ENCODE results near the gene ARFGEF3.

The ARFGEF3 gene

DNA sequence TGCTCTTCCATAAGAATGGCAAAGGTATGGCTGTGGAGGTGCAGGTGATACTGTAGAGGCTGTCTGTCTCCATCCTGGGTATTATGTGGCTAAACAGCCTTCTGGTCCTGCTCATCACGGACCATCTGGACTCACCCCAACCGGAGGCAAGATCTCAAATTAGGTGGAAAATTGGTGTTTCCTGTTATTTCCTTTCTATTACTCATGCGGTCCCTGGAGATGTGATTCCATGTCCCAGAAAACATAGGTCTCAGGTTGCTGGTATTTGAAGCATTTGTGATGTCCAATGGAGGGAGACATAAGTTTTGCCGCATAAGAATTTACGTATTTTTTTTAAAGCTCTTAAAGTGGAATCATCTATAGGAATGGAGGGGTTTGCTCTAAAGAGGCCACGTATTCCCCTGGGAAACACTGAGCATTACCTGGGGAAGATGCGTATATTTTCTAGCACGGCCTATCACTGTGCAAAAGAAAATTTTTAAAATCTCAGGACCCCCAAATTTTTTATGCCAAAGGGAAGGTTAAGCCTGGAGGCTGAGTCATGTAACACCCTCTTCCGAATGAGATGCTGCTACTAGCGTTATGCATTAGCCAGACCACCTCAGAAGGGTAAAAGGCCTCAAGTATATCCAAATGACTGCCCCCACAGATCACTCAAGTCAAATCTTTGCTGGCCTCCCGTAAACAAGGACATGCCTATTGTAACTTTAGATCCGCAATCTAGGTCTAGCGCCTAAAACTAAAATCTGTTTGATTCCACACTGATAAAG, 78.9 kb downstream of the ARFGEF3 start:
- no peak for DNase-seq (ENCODE audit: low spot score)

DNA sequence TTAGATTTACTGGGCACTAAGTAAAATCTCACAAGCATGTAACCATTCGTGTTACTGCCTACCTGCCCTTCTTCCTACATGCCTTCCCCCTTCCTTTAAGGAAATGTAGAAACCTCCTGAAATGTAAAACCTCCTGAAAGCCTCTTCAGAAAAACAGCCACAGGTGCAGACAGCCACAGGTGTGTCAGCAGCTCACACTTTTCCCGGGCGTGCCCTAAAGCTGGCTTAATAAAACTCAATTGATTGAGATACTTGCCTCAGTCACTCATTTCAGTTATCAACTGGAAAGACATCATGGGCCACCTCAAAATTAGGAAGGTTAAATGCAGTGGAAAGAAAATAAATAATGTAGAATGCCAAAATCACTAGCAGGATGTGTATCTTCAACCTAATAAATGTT, 79.6 kb downstream of the ARFGEF3 start:
- DNase-seq (ENCODE audit: low spot score), result no peak

DNA sequence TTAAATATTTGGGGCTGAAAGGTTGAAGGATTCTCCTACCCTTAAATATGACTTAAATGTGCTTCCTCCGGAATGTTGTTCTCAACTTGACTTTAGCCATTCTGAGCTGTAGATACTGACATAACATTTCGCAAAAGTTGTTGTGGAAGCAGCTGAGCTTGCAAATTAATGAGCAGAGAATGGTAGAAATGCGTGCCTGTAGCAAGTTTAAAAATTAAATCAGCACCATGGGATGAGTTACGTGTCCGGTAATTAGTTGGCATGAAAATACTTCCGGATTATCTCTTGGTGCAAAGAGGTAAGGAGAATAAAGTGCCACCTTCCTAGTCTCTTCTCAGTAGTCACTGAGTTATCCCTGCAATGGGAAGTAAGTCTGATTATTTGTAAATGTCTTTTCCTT, 80.2 kb downstream of the ARFGEF3 start:
- DNase-seq (ENCODE audit: low spot score), result no peak

DNA sequence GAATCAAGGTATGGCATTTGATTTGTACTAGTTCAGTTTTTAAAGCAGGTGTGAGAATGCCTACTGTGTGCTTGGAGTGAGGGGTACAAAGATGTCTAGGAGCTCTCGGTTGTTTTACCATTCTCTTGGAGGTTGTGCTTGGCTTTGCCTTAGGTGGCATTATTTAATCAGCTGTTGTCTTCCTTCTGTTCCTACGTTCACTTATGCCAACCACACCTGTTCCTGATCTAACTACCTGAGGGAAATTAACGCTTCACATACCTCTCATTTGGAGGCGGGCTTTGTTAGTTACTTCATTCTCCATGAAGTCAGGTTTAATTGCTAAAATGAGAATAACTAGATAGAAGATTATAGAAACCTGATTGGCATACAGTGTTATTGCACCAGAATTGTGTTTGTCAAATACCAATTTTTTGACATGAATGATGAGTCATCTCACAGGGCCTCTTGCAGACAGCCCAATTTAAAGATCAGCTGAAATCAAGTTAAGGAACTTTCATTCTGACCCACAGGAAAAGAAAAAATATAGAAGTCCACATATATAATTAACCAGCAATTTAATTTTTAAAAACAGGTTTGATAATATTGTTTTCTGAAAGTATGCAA, 81.4 kb downstream of the ARFGEF3 start:
- DNase-seq (ENCODE audit: low spot score), result no peak

DNA sequence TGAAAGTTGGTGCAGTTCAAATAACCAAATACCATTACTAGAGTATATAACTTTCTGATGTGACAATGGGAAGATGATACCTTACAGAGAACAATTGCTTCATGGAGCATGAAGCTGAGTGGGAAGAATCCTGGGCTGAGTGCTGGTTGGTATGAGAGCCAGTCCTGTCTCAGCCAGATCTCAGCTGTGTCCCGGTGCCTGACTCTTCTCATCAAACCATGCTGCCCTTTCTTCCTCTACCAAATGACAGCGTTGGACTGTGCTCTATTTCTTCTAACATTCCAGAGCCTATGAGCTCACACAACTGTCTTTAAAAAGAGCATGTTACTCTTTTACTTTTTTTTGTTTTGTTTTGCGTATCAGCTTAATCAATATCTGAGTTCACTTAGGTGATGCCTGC, 84.0 kb downstream of the ARFGEF3 start:
- DNase-seq (ENCODE audit: low spot score), result no peak

DNA sequence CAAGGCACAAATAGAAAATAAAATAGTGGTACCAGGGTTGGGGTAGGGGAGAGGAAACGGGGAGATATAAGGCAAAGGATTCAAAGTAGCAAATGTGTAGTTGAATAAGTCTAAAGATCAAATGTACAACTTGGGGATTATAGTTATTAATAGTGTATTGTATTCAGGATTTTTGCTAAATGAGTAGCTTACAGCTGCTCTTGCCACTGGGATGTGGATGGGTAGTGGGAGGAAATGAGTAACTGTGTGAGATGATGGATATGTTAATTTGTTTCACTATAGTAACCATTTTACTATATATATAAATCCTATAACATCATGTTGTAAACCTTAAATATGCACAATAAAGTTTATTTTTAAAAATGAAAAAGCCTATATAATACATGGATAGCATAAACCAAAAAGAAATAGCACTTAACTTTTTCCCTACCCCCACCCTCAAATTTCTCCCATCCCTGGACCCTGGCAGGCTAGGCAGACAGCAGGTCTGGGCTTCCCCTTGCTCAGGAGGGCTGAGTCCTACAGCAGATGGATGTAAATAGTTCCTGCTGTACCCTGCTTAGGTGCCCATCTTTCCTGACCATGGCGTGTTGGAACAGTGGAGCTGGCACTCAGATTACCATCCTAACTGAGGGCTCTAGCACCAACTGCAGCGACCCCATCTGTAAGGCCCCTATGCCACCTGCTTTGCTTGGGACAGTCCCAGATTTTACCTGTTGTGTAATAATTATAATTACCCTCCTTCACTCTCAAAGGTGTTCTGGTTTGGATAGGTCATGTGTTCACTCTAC, 85.1 kb downstream of the ARFGEF3 start:
- no peak for DNase-seq (ENCODE audit: low spot score)

DNA sequence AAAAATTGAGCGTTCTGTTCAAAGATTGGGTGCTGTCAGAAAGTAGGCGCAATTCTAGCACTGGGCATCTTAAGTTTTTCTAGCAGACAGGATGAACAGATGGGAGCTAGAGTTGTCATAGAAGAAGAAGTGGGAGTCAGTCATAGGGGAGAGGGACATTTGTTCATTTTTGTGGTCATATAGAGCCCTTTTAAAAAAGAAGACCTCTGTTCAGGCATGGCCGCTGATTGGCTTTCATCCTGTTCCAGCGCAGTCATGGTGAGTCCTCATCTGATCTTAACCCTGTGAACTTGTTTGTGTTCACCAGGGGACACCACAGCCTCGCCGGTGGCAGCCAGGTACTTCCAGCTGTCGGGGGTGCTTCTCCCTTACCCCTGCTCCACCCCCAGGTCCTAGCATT, 86.3 kb downstream of the ARFGEF3 start:
- no peak for DNase-seq (ENCODE audit: low spot score)

DNA sequence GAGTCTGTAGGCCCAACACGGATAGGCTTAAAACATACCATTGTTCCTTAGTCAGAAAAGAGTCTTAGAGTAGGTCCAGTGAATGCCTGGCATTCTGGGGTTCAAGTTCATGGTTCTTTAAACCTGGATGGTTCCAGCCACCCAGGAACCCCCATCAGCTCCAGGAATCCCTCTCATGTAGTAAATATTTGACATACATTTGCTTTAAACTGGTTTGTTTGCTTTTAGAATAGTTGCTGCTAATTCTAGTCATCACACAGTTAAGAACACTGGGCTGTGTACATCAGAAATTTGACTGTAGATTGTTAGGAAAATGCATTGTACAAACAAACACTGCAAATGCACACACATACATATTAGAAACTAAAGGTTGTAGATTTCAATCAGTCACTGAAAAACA, 87.1 kb downstream of the ARFGEF3 start:
- DNase-seq (ENCODE audit: low spot score), result no peak

DNA sequence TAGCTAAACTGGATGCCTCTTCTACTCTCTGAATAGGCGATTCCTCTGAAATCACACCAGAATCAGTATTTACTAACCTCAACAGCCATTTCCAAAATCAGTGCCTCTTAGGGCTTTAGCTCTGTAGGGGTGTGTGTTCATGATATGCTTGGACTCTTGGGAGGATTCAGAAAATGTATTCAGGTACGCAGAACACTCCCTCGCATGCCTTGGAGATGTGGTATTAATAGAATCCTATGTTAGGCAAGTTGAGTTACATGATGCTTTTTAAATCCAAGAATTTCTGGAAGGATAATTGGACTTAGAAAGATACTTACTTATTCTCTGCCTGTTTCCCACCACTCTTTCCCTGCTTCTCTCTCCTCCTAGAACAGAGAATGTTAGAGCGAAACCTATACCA, 88.3 kb downstream of the ARFGEF3 start:
- no peak for DNase-seq (ENCODE audit: low spot score)

DNA sequence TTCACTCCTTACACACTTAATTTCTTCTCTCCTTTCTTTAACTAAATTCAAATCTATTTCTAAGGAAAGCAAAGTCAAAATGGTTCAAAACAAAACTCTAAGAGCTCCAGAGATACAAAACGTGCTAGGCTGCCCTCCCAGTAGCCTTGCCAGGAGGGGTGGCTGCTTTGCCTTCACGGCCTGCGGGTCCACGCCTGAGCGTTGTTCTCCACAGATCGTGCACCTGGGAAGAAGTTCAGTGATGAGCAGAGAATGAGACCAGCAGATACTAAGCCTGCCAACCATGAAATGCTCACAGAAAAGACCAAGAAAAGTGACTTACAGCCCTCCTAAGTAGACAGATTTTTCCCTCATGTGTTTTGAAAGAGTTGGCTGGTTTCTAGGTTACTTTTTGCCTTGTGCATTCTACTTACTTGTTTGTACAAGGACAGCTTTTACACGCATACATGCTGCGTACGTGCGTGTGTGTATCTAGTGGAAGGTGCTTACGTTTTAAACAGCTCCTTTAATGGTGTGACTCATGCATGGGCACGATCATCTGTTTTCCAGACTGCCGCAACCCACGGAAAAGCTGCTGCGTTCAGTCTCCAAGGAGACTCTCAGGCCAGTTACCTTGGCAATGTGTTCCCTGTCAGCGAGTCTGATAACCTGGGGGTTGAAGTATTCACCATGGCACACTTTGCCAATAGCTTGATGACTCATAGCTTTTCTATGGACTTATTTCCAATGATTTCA, 88.9 kb downstream of the ARFGEF3 start:
- no peak for DNase-seq (ENCODE audit: low spot score)

DNA sequence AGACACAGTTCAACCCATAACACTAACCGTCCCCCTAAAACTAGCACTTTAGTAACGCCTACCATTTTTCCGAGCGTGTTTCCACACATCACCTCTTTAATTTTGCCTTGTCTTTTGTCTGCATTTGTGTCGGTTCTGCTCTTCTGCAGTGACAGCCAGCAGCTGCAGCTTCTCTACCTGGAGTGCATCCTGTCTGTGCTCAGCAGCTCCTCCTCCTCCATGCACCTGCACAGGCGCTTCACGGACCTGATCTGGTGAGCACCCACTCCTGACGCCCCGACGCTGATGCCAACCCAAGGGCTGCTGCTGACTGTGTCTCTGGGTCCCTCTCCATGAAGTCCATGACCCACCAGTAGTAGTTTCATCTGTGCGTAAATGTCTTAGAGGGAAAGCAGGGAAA, 92.0 kb downstream of the ARFGEF3 start:
- DNase-seq (ENCODE audit: low spot score), result no peak

DNA sequence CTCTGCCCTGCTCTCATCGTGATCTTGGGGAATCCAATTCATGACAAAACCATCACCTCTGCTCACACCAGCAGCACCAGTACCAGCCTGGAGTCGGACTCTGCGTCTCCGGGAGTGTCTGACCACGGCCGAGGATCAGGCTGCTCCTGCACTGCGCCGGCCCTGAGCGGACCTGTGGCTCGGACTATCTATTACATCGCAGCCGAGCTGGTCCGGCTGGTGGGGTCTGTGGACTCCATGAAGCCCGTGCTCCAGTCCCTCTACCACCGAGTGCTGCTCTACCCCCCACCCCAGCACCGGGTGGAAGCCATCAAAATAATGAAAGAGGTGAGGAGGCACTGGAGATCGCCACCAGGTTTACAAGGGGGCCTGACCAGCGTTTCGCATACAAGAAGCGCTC, 93.7 kb downstream of the ARFGEF3 start:
- DNase-seq (ENCODE audit: low spot score), result no peak

DNA sequence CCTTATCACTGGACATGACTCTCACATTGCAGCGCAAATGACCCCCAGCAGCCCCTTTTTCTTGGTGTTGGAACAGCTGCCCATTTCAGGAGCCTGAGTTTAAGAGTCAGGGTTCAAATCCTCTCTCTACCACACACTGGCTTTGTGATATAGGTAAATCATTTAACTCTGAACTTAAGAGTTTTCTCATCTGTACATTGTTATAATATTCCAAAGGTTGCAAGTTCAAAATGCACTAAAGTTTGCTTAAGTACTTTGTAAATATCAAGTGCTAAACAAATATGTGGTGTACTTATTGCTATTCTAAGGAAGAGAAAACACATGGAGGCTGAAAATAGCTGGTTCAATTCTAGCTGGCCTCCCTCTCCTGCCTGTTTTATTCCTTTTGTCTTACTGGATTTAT, 95.9 kb downstream of the ARFGEF3 start:
- DNase-seq (ENCODE audit: low spot score), result no peak

DNA sequence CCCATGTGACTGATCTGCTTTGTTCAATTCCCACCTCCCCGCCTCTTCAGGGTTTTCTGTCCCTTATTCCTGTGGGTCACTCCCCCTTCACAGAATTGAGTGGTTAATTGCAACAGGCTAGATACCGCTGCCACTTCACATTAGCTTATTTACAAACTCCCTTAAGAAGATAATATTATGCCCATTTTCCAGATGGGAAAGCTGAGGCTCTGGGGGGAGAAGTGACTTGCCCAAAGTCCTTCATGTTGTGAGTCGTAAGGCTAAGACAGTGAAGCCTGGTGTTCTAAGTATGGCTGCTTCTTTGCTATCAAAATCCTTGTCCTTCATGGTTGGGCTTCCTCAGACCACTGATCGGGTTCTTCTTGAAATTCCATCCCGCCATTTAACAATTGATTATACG, 96.5 kb downstream of the ARFGEF3 start:
- DNase-seq (ENCODE audit: low spot score), result no peak

DNA sequence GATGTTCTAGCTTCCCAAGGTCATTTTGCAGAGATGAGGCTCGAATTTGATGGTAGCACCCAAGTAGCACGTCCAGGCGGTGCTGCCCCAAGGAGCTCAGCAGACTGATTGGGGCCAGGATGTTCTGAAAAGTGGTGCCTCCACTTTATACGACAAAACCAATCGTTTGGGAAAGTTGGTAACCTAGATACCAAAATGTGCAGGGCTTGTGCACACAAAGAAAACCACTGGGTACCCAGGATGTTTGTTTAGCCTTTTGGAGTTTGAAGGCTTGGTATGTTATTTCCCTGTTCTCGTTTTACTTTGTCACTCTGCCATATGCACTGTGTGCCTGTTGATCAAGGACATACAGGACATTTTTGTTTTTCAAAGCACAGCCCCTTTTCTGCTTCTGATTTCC, 97.3 kb downstream of the ARFGEF3 start:
- no peak for DNase-seq (ENCODE audit: low spot score)

DNA sequence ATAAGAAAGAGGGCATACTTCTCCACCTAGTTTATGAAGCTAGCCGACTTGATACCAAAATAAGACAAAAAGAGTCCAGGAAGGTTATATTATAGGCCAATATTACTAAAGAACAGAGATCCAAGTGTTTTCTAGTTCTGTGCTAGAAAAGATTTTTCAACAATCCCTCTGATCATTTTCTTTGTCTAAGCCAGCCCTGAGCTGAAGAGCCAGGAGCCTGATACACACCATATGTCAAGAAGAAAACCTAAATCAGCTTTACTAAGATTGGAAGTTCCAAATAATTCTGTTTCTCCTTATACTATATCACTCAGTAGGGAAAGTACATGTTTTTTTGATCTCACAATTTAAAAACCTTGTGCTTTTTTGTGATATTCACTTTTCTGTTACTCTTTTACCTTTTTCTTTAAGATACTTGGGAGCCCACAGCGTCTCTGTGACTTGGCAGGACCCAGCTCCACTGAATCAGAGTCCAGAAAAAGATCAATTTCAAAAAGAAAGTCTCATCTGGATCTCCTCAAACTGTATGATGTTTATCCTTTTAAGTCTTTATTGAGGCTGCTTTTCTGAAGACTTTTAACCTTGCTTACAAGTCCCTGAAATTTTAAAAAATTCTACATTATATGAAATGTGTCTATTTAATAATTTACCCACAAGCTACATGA, 99.5 kb downstream of the ARFGEF3 start:
- no peak for DNase-seq (ENCODE audit: low spot score)

DNA sequence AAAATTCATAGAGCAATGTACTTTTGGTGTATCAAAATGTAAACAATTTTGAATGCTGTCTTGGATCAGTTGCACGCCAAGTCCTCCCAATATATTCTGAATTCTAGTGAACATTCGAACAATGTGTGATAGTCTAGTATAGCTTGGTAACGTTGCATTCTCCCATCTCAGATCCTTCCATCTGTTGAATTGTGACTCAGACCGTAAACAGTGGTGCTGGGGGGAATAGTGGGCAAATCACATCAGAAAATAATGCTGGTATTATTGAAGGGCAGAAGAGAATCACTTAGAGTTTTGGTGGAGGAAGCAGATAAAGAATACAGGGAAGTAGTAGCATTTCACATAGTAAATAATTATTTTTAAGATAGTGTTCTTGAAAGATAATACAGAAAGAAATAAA, 102.2 kb downstream of the ARFGEF3 start:
- no peak for DNase-seq (ENCODE audit: low spot score)

DNA sequence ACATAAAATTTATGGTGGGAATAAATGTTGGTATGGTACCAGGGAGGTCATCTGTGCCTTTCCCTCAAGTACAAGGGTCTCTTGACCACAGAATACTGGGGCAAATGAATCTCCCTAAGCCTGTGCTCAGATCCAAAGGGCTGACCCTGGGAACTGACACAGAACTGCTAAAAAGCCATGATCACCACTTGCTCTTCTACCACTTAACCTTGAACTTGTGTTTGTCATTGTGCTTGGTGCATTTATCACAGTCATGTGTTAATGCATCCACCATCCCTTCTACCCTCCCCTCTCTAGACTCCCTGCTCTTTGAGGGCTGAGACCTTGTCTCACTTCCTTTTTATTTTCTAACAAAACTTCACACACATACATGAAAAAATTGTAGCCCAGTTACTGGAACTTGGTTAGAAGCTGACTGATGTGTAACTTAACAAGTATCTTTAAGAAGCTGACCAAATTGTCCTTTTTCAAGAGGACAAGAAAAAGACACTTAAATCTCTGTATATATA, 102.7 kb downstream of the ARFGEF3 start:
- no peak for DNase-seq (ENCODE audit: low spot score)

DNA sequence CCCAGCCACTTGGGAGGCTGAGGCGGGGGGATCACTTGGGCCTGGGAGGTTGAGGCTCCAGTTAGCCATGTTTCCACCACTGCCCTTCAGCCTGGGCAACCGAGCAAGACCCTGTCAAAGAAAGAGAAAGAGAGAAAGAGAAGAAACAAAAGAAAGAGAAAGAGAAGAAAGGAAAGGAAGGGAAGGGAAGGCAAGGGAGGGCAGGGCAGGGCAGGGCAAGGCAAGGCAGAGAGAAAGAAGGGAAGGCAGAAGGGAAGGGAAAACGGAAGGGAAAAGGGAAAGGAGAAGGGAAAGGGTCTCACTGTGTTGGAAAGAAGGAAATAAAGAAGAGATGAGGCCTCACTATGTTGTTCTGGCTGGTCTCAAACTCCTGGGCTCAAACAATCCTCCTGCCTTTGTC, 104.4 kb downstream of the ARFGEF3 start:
- DNase-seq (ENCODE audit: low spot score), result no peak

DNA sequence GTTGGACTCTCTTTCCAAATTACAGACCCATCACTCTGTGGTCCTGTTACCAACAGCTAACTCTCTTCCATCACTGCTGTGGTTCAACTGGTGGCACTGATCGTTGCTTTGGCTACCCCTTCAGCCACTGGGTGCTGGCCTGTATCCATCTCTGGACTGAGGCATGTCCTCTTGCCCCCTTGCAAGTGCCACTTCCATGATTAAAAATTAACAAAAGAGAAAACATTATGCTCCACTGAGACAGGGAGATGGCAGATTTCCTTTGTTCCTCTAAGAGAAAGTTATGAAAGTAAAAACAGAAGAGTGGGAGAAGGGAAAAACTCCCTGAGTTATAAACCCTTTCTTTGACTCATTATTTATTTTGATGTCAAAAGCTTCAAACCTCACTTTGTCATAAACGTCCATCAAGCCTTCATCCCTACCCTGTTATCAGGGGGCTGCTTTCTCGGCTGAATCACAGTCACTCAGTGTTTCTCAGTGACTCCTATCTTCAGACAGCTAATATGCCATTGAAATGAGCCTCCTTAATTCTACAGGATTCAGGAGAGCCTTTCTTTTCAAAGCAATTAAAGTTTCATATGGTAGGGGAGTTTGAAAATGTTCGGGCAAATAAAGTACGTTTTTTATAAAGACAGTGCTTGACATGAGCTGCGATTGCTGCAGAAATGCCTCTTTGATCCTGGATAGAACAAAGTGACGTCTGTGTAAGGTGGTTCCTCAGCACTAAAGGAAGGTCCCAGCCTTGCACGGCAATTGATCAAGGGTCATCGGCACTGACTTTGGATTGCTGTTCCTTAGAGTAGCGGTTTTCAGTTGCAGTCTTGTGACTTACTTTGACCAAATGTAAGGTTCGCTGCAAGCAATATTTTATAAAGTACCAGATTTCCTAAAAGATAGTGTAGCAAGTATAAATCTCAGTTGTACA, 106.5 kb downstream of the ARFGEF3 start:
- DNase-seq (ENCODE audit: low spot score), result no peak

DNA sequence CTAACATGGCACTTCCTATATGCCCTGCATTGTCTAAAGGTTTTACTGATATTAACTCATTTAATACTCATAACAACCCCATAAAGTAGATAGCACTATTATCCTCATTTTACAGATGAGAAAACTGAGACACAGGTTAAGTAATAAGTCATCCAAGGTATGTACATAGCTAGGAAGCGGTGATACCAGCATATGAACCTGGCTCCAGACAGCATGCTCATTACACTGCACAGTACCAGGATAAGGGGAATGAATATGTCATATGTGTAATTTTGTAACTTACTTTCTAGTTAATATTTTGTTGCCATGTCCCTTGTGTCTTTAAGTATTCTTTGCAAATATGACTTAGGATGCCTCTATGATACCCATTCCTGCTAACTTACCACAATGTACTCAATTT, 109.7 kb downstream of the ARFGEF3 start:
- no peak for DNase-seq (ENCODE audit: low spot score)
